ENCODE results near the gene RGS11.
A peak's percentile ranks its signal among the peaks of the same experiment; 100 is the strongest.
"Not testable (repeated sequence)": the region's sequence is repeated elsewhere in the genome, so short reads cannot be mapped to it uniquely, and the experiment has no call there.

RGS11 gene

GRCh38 chr16:280552-280951 lies 4.8 kb upstream of the RGS11 start, which contains the start of gene ARHGDIG:
TSS of gene ARHGDIG (plus strand) at chr16:280591. CDS start at chr16:280681, 90 bp downstream.
- no peak for DNase-seq (ENCODE audit: low spot score)

GRCh38 chr16:280005-280460 lies 4.3 kb upstream of the RGS11 start:
- DNase-seq (ENCODE audit: low spot score) = no peak

- DNase-seq (ENCODE audit: low spot score) = no peak
Observed at GRCh38 chr16:279531-279930, 3.8 kb upstream of the RGS11 start.

- peak; percentile 47 for DNase-seq (ENCODE audit: low spot score)
Observed at GRCh38 chr16:278863-279366, 3.2 kb upstream of the RGS11 start.

DNA sequence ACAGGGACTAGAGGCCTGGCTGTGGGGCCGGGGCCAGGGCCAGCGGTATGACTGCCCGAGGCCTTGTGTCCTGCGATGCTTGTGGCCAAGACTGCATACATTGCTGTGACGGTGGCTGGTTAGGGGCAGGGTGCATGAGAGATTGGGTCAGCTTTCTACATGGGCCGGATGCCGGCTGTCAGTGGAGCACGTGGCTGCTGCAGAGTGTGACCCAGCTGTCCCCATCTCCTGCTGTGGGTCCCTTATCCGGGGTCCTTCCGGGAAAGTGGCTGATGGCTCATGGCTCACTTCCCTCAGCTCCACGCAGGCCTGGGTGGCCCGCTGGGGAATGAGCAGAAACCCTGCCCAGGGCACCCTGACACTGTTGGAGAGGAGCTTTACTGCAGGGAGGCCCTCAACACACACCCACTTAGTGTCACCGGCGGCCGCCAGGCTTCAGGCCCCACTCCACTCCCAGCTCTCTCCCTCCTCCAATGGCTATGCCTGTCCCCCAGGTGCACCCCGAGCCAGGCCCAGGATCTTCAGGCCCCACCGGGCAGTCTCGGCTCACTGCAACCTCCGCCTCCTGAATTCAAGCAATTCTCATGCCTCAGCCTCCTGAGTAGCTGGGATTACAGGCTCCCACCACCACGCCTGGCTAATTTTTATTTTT lies 808 bp upstream of the RGS11 start:
- DNase-seq (ENCODE audit: low spot score) = no peak

GRCh38 chr16:275041-275641 lies 603 bp downstream of the RGS11 start:
- no peak for DNase-seq (ENCODE audit: low spot score)

GRCh38 chr16:273547-274421 lies 2.0 kb downstream of the RGS11 start:
- no peak for DNase-seq (ENCODE audit: low spot score)

GRCh38 chr16:272633-273546 lies 2.9 kb downstream of the RGS11 start:
- no peak for DNase-seq (ENCODE audit: low spot score)

DNA sequence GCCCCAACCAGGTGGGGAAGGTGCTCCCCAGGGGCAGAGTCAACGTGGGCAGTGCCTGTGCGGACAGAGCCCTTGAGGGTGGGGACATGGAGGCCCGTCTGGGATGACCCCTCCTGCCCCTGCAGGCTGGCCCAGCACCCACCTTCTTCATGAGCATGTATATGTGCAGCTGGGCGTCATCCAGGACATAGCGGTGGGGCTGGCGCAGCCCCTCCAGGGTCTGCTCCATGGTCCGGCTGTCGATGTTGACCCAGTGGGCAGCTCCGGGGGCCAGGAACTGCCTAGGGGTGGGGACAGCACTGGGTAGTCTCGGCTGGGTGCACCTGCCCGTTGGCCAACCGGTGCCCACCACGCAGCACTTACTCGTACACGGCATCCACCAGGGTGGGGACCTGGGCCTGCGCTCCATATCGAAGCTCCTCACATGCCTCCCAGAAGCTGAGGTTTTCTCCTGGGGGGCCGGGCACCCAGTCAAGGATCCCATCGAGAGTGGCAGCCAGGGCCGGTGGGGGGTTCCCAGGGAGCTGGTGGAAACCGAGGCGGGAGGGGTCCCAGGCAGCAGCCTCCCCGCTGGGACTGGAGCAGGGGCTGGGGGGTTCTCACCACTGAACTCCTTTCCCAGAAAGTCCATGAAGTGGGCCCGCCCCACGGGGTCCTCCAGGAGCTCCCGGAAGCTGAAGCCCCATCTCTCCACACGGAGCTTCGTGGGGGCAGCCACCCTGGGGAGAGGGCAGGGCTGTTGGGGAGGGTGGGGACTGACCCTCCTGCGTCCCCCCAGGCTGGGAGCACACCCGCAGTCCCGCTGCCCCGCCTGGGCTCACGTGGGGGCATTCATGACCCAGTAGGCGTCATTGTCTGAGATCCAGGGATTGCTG lies 5.1 kb downstream of the RGS11 start:
- no peak for DNase-seq (ENCODE audit: low spot score)

DNA sequence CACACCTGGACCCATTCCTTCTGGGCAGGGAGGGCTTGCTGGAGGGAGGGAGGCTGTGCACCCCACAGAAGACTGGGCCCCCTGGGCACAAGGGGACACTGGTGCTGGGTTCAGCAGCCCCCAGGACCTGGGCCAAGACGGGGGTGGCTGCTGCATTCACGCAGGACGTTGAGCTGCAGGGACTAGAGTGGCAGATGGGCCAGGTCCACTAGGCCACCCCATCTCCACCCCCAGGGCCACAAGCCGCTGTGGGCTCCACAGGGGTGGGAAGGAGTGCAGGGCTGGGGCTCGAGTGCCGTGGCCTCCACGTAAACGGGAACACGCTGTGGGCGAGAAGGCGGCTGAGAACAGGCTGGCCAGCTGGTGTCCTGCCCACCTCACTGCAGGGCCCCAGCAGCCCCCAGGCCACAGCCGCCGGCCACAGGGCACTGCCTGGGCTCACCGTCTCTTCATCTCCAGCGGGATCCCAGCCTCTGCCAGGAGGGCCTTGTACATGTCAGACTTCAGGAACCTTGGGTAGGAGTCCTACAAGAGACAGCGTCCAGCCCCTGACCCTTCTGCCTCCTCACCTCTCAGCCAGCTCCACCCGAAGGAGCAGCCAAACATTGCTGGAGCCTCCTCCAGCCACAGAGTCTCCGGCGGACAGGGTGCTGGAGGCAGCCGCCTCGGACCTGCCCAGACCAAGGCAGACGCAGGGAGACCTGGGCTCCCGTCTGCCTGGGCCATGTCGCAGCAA lies 6.5 kb downstream of the RGS11 start:
- DNase-seq (ENCODE audit: low spot score) = no peak

DNA sequence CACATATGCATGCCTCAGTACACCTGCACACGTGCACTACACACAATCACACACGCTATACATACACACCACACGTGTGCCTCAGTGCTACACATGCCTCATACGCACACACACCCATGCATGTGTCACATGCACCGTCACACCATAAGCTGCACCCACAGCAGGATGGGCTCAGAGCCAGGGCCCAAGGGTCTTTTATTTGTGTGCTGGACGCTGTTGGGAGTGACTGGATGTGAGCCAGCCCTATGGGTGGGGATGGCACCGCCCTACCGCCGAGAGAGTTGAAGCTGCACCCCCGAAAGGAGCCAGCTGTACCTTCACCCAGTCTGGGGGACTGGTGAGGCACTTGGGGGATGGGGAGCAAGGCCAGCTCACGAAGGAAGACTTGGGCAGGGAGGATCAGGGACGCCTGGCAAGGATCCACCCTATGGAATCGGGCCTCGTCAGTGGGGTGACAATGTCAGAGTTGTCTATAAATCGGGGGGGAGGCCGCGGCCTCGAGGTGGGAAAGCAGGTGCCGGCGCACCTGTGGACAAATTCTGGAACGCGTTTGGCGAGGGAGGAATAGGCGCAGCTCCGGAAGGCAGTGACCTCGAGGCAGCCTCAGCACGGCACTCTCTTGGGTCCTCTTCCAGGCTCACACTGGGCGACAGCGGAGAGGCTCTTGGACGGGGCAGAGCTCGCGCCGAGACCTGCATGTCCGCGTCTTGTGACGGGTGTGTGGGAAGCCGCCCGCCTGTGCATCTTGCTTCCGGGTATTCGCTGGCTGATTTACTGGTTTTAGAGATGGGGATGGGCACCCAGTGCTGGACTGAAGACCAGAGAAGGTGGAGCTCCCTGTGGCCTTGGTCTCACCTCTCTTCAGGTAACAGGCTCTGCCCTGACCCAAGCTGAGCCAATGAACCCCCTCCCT lies 7.3 kb downstream of the RGS11 start:
- no peak for DNase-seq (ENCODE audit: low spot score)

DNA sequence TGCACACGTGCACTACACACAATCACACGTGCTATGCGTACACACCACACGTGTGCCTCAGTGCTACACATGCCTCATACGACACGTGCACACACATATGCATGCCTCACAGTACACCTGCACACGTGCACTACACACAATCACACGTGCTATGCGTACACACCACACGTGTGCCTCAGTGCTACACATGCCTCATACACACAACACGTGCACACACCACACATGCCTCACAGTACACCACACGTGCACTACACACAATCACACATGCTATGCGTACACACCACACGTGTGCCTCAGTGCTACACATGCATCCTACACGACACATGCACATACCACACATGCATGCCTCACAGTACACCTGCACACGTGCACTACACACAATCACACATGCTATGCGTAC lies 8.2 kb downstream of the RGS11 start:
- not testable (repeated sequence) for DNase-seq (ENCODE audit: low spot score)

DNA sequence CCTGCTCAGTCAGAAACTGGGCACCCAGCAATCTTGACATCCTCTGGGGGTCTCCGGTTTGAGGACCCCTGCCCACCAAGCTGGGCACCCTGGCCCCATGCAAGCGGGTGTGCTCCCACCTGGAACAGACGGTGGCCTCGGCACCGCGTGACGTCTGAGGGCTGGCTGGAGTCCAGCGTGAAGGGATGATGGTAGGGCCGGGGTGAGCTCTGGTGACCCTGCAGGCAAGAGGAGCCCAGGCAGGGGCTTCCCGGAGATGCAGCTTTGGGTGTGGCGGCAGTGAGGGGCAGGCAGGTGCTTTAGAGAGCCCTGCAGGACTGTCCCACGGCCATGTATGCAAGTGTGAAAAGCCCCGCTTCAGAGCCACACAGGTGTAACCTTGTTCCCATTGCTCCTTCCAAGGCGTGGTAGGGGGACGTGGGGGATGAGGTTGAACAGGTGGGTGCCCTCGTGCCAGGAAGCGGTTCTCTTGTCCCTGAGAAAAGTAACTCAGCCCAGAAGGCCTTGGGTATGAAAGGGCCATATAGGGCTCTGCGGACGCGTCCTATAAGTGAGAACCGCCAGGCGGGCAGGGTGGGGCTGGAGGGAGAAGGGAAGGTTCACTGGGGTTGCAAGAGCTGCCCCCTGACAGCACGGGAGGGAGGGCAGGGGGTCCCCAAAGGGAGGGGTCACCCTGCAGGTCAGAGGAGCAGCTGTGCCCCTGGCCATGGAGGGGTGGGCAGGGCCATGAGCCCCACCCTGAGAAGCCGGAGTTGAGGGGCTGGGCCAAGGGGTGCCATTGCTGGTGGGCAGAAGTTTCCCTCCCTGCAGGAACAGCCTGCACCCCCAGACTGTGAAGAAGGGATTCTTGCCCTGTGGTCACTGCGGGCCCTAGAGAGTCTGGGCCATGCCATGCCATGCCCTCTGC lies 9.2 kb downstream of the RGS11 start:
- no peak for DNase-seq (ENCODE audit: low spot score)

- DNase-seq (ENCODE audit: low spot score) = no peak
Observed at GRCh38 chr16:265711-266110, 10.0 kb downstream of the RGS11 start.

- DNase-seq (ENCODE audit: low spot score) = no peak
Observed at GRCh38 chr16:265002-265529, 10.7 kb downstream of the RGS11 start.

GRCh38 chr16:264440-264951 lies 11.2 kb downstream of the RGS11 start:
- no peak for DNase-seq (ENCODE audit: low spot score)

DNA sequence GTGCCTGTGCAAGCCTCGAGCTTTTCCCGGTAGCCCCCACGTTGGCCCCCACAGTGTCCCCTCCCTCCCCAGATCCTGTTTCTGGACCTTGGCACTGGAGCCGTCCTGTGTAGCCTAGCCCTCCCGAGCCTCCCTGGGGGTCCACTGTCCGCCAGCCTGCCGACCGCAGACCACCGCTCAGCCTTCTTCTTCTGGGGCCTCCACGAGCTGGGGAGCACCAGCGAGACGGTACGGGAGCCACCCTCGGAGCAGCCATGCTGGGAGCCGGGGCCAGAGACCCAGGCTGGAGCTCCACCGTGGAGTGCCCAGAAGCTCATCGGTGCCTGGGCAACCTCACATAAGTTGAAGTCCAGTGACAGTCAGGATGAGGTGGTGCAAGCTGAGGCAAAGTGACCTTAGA lies 11.8 kb downstream of the RGS11 start:
- no peak for DNase-seq (ENCODE audit: low spot score)

All from germinal center (tissue), 1 donor.